ENCODE results near the gene HOXB7. TPM values are rescaled to one million over a fixed set of nuclear protein-coding genes. Genes with fewer than 3 reads are reported as not detected.

The HOXB7 gene
- total RNA-seq, 1 experiment from 2014 or later, result 28.2 TPM

DNA sequence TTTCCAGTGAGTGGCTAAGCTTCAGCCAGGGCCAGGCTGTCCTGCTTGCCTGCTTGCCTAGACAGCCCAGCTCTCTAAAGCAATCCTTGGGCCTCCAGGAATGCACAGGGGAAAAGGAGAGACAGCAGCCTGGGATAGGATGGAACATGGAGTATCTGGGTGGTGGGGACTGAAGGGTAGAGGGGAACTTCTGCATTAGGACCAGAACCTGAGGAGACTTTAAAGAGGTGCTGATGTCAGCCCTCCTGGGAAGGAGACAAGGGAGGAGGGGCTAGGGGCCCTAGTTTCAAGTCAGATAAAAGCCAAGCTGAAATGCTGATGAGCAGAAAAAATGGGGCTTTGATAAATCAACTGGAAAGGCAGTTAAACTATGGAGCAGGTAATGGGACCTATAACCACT, 1.8 kb downstream of the HOXB7 start:
- DNase-seq, result no peak
- no peaks in the 10 kb centered on the region for H4K20me1 ChIP-seq (ENCODE audit: insufficient read depth)
- BruUV-seq (replicated peaks), result no TSS peak
- peaks cover 12% of the 10 kb centered on the region for H3F3A ChIP-seq (ENCODE audit: insufficient read depth, low read depth)
- H3K36me3 ChIP-seq (ENCODE audit: low read depth), result no peaks in the 10 kb centered on the region
- H3K9me2 ChIP-seq (ENCODE audit: insufficient read depth), result no peaks in the 10 kb centered on the region
- H3K4me2 ChIP-seq, result peak overlapping the region; percentile 88
- ChIA-PET CTCF (interaction anchor here (0.6 kb wide), 2 partner anchors 120 to 319 kb away, joined by 3 to 8 read pairs; no protein-coding TSS in a partner anchor), POLR2A (ENCODE audit: unreplicated experiment) (interaction anchor here (0.6 kb wide), 1 partner anchor 277 kb away, joined by 7 read pairs; no protein-coding TSS in a partner anchor)
- H3K79me2 ChIP-seq (ENCODE audit: low read depth), result peaks cover 29% of the 10 kb centered on the region
- H3K4me3 ChIP-seq, result peak overlapping the region; percentile 80; the same call in 1 of the 2 replicates
- no peak overlapping the region for H2AFZ ChIP-seq
- no peak overlapping the region for H3K27ac ChIP-seq
- peaks cover 29% of the 10 kb centered on the region for H3K4me1 ChIP-seq (replicated peaks; ENCODE audit: insufficient read depth)
- no peaks in the 10 kb centered on the region for H3K27me3 ChIP-seq (ENCODE audit: insufficient read depth, low read depth)
- no peaks in the 10 kb centered on the region for H3K9me3 ChIP-seq (ENCODE audit: insufficient read depth, low read depth)
- intact Hi-C loops (cut with micrococcal nuclease; ENCODE audit: unreplicated experiment), result no loop called here
- TF ChIP-seq, protein P1, sequence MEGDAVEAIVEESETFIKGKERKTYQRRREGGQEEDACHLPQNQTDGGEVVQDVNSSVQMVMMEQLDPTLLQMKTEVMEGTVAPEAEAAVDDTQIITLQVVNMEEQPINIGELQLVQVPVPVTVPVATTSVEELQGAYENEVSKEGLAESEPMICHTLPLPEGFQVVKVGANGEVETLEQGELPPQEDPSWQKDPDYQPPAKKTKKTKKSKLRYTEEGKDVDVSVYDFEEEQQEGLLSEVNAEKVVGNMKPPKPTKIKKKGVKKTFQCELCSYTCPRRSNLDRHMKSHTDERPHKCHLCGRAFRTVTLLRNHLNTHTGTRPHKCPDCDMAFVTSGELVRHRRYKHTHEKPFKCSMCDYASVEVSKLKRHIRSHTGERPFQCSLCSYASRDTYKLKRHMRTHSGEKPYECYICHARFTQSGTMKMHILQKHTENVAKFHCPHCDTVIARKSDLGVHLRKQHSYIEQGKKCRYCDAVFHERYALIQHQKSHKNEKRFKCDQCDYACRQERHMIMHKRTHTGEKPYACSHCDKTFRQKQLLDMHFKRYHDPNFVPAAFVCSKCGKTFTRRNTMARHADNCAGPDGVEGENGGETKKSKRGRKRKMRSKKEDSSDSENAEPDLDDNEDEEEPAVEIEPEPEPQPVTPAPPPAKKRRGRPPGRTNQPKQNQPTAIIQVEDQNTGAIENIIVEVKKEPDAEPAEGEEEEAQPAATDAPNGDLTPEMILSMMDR (conservative IDR thresholded peaks at IDR 0.05), result no peak
- no peak for TF ChIP-seq EZH2 (IDR thresholded peaks at IDR 0.05; ENCODE audit: low read depth)

DNA sequence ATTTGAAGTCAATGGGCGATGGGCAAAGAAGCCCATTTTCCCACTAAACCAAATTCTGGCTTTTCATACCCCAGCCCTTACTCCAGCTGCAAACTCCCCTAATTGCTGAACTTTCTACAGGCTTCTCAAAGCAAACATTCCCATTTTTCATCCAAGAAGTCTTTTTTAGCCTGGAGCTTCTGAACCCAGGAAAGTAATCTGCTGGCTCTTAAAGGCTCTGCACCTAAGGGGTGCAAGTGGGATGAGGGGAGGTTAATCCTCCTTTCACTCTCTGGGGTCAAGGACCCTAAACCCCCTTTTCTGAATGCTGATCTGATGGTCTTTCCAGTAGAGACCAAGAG, 2.4 kb downstream of the HOXB7 start:
- H3K27me3 ChIP-seq (ENCODE audit: insufficient read depth, low read depth), result no peaks in the 10 kb centered on the region
- ChIA-PET CTCF (no interaction called here), POLR2A (ENCODE audit: unreplicated experiment) (no interaction called here)
- no peaks in the 10 kb centered on the region for H3K36me3 ChIP-seq (ENCODE audit: low read depth)
- H3K4me3 ChIP-seq, result no peak overlapping the region
- no peaks in the 10 kb centered on the region for H4K20me1 ChIP-seq (ENCODE audit: insufficient read depth)
- H3K9me3 ChIP-seq (ENCODE audit: insufficient read depth, low read depth), result no peaks in the 10 kb centered on the region
- no peak overlapping the region for H3K27ac ChIP-seq
- H3K9me2 ChIP-seq (ENCODE audit: insufficient read depth), result no peaks in the 10 kb centered on the region
- no peak overlapping the region for H2AFZ ChIP-seq
- no TSS peak for BruUV-seq (replicated peaks)
- H3K4me1 ChIP-seq (replicated peaks; ENCODE audit: insufficient read depth), result peaks cover 24% of the 10 kb centered on the region
- TF ChIP-seq, protein P1 (conservative IDR thresholded peaks at IDR 0.05), result no peak
- peak overlapping the region; percentile 88; the same call in 1 of the 2 replicates for H3K4me2 ChIP-seq
- peaks cover 34% of the 10 kb centered on the region for H3K79me2 ChIP-seq (ENCODE audit: low read depth)
- intact Hi-C loops (cut with micrococcal nuclease; ENCODE audit: unreplicated experiment), result no loop called here
- DNase-seq, result no peak
- H3F3A ChIP-seq (ENCODE audit: insufficient read depth, low read depth), result peaks cover 18% of the 10 kb centered on the region

DNA sequence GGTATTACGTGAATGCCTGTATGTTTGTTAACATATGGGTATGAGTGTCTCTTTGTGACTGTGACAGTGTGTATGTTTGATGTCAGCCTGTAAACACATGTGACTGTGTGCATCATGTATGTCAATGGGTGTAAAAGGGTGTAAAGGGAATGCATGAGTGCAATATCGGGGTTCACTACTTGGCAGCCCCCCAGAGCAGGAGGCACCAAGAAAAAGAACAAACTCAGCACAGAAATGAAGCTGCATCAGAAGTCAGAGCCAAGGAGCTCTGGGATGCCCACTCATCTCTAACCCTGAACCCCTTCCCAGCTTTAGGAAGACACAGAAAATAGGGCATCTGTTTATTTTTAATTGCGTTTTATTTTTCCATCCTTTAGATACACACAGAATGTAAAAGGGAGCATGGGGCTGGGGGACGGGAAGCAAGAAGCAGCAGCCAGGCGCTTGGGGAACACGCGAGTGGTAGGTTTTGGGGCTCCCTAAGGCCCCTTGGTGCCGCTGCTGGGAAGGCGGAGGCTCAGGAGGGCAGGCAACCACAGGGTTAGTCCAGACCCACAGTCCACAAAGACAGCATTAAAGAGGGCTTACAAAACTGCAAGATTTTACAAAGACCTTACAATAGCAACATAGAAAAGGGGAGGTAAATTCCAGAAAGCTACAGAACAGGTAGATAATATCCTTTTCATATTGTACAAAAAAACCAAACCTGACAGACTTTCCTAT, 3.8 kb downstream of the HOXB7 start:
- H3K36me3 ChIP-seq (ENCODE audit: low read depth), result no peaks in the 10 kb centered on the region
- no peak overlapping the region for H3K4me2 ChIP-seq
- H3K79me2 ChIP-seq (ENCODE audit: low read depth), result peaks cover 49% of the 10 kb centered on the region
- no peak overlapping the region for H2AFZ ChIP-seq
- no peak for DNase-seq
- no peak overlapping the region for H3K27ac ChIP-seq
- H3F3A ChIP-seq (ENCODE audit: insufficient read depth, low read depth), result peaks cover 22% of the 10 kb centered on the region
- H3K4me1 ChIP-seq (replicated peaks; ENCODE audit: insufficient read depth), result peaks cover 29% of the 10 kb centered on the region
- no peaks in the 10 kb centered on the region for H3K9me2 ChIP-seq (ENCODE audit: insufficient read depth)
- intact Hi-C loops (cut with micrococcal nuclease; ENCODE audit: unreplicated experiment), result no loop called here
- POLR2A ChIA-PET (ENCODE audit: unreplicated experiment), result no interaction called here
- CTCF ChIA-PET, result interaction anchor here (0.7 kb wide), 1 partner anchor 270 kb away, joined by 4 read pairs; no protein-coding TSS in a partner anchor
- no peak overlapping the region for H3K4me3 ChIP-seq
- no peaks in the 10 kb centered on the region for H3K9me3 ChIP-seq (ENCODE audit: insufficient read depth, low read depth)
- H3K27me3 ChIP-seq (ENCODE audit: insufficient read depth, low read depth), result no peaks in the 10 kb centered on the region
- TF ChIP-seq, protein P1 (conservative IDR thresholded peaks at IDR 0.05), result no peak
- TF ChIP-seq EZH2 (IDR thresholded peaks at IDR 0.05; ENCODE audit: low read depth), result no peak
- H4K20me1 ChIP-seq (ENCODE audit: insufficient read depth), result 0 out of 2 replicates have a peak, but pooled peaks cover 5% of the 10 kb centered on the region
- no TSS peak for BruUV-seq (replicated peaks)
